ENCODE results near the gene NUMB. TPM values are rescaled to one million over a fixed set of nuclear protein-coding genes. Genes with fewer than 3 reads are reported as not detected.
"Not testable (repeated sequence)": the region's sequence is repeated elsewhere in the genome, so short reads cannot be mapped to it uniquely, and the experiment has no call there.

NUMB gene
- total and polyA plus RNA-seq, 4 donors = 39.4 to 100 (median 87.8) TPM

DNA sequence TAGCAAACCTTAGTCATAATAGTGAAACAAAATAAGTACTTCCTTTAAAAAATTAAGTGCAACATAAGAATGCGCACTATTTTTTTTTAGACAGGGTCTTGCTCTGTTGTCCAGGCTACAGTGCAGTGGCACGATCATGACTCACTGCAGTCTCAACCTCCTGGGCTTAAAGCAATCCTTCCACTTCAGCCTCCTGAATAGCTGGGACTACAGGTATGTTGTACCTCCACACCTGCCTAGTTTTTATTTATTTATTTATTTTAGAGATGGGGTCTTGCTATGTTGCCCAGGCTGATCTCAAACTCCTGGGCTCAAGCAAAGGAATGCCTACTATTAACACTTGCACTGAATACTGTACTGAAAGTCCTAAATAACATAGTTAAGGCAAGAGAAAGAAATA is 93.8 kb downstream of the NUMB start:
- no peak overlapping the region for H3K4me3 ChIP-seq
- no peak overlapping the region for H3K27ac ChIP-seq (ENCODE audit: low read depth in 1 of 2, low read length in 1 of 2)
- TF ChIP-seq CTCF (IDR thresholded peaks at IDR 0.05; ENCODE audit: control extremely low read depth, extremely low read depth) = no peak
- ATAC-seq (ENCODE audit: insufficient read depth, low FRiP score) = no peak
- H3K36me3 ChIP-seq (ENCODE audit: control insufficient read depth in 4 of 4, insufficient read depth in 4 of 4, low read length in 4 of 4) = peaks cover 0 to 3% (median 1%) of the 10 kb centered on the region in 4 donors
- DNase-seq = no peak
- 99 to 100% methylated on average over 2 of the region's 2 CpGs for WGBS, 2 donors
- H3K9me3 ChIP-seq (ENCODE audit: control insufficient read depth in 4 of 4, insufficient read depth in 3 of 4, low read length in 3 of 4) = no peaks in the 10 kb centered on the region
- no peaks in the 10 kb centered on the region for H3K27me3 ChIP-seq (ENCODE audit: control insufficient read depth in 3 of 3, insufficient read depth in 3 of 3, low read length in 2 of 3)
- H3K9ac ChIP-seq (ENCODE audit: insufficient read depth in 1 of 2, low read length in 2 of 2) = no peak overlapping the region
- H3K4me1 ChIP-seq (ENCODE audit: control insufficient read depth in 5 of 5, insufficient read depth in 5 of 5, low read length in 5 of 5) = peaks cover 0 to 4% (median 0%) of the 10 kb centered on the region in 5 donors

GRCh38 chr14:73359445-73359844 is 98.9 kb downstream of the NUMB start:
- TF ChIP-seq CTCF (IDR thresholded peaks at IDR 0.05; ENCODE audit: control extremely low read depth, extremely low read depth) = no peak
- peaks cover 0 to 4% (median 2%) of the 10 kb centered on the region in 4 donors for H3K36me3 ChIP-seq (ENCODE audit: control insufficient read depth in 4 of 4, insufficient read depth in 4 of 4, low read length in 4 of 4)
- no peaks in the 10 kb centered on the region for H3K4me1 ChIP-seq (ENCODE audit: control insufficient read depth in 5 of 5, insufficient read depth in 5 of 5, low read length in 5 of 5)
- no peaks in the 10 kb centered on the region for H3K9me3 ChIP-seq (ENCODE audit: control insufficient read depth in 4 of 4, insufficient read depth in 3 of 4, low read length in 3 of 4)
- no peak for ATAC-seq (ENCODE audit: insufficient read depth, low FRiP score)
- no peak for DNase-seq
- no peaks in the 10 kb centered on the region for H3K27me3 ChIP-seq (ENCODE audit: control insufficient read depth in 3 of 3, insufficient read depth in 3 of 3, low read length in 2 of 3)
- H3K4me3 ChIP-seq = no peak overlapping the region
- H3K27ac ChIP-seq (ENCODE audit: low read depth in 1 of 2, low read length in 1 of 2) = no peak overlapping the region
- no peak overlapping the region for H3K9ac ChIP-seq (ENCODE audit: insufficient read depth in 1 of 2, low read length in 2 of 2)

DNA sequence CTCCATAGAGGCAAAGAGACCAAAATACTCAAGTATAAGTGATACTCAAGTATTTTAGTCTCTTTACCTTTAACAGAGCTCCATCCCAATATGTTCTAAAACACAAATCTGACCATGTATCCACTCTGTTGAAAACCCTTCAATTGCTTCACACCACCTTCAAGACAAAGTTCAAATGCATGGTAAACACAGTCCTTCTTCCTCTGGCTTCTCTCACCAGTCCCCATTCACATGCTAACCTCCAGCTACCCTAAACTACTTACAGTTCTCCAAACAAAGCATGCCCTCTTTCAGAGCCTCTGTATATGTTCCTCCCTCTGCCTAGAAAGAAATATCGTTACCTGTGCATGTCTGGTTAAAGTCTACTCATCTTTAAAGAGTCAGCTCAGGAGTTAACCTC is 100.2 kb downstream of the NUMB start:
- WGBS, 2 donors = 78 to 91% methylated on average over 1 of the region's 1 CpG
- TF ChIP-seq CTCF (IDR thresholded peaks at IDR 0.05; ENCODE audit: control extremely low read depth, extremely low read depth) = no peak
- H3K36me3 ChIP-seq (ENCODE audit: control insufficient read depth in 4 of 4, insufficient read depth in 4 of 4, low read length in 4 of 4) = peaks cover 0 to 4% (median 1%) of the 10 kb centered on the region in 4 donors
- no peaks in the 10 kb centered on the region for H3K9me3 ChIP-seq (ENCODE audit: control insufficient read depth in 4 of 4, insufficient read depth in 3 of 4, low read length in 3 of 4)
- H3K4me1 ChIP-seq (ENCODE audit: control insufficient read depth in 5 of 5, insufficient read depth in 5 of 5, low read length in 5 of 5) = no peaks in the 10 kb centered on the region
- H3K27me3 ChIP-seq (ENCODE audit: control insufficient read depth in 3 of 3, insufficient read depth in 3 of 3, low read length in 2 of 3) = no peaks in the 10 kb centered on the region
- H3K4me3 ChIP-seq = no peak overlapping the region
- ATAC-seq (ENCODE audit: insufficient read depth, low FRiP score) (no peak), DNase-seq (no peak)
- H3K9ac ChIP-seq (ENCODE audit: insufficient read depth in 1 of 2, low read length in 2 of 2) = no peak overlapping the region
- H3K27ac ChIP-seq (ENCODE audit: low read depth in 1 of 2, low read length in 1 of 2) = no peak overlapping the region

- not testable (repeated sequence) for ATAC-seq (ENCODE audit: insufficient read depth, low FRiP score); H3K4me3 ChIP-seq; H3K36me3 ChIP-seq (ENCODE audit: control insufficient read depth in 4 of 4, insufficient read depth in 4 of 4, low read length in 4 of 4); DNase-seq; H3K4me1 ChIP-seq (ENCODE audit: control insufficient read depth in 5 of 5, insufficient read depth in 5 of 5, low read length in 5 of 5); H3K27ac ChIP-seq (ENCODE audit: low read depth in 1 of 2, low read length in 1 of 2); H3K9me3 ChIP-seq (ENCODE audit: control insufficient read depth in 4 of 4, insufficient read depth in 3 of 4, low read length in 3 of 4); H3K9ac ChIP-seq (ENCODE audit: insufficient read depth in 1 of 2, low read length in 2 of 2); H3K27me3 ChIP-seq (ENCODE audit: control insufficient read depth in 3 of 3, insufficient read depth in 3 of 3, low read length in 2 of 3)
- 94 to 95% methylated on average over 3 of the region's 3 CpGs for WGBS, 2 donors
Observed at GRCh38 chr14:73349091-73349490, 109.3 kb downstream of the NUMB start.
